HG03280 (cell line): ENCODE measurements around the gene TXNDC2.
"Not testable (repeated sequence)": the region's sequence is repeated elsewhere in the genome, so short reads cannot be mapped to it uniquely, and the experiment has no call there.

ENCODE experiments used
- ATAC-seq: cut with Tn5 transposase; IDR thresholded peaks from one replicate; pipeline ENCODE4 v1.9.1; 2021; ENCODE audit warnings: mild to moderate bottlenecking, moderate library complexity; ENCODE audit not compliant: unreplicated experiment

TXNDC2 gene

DNA sequence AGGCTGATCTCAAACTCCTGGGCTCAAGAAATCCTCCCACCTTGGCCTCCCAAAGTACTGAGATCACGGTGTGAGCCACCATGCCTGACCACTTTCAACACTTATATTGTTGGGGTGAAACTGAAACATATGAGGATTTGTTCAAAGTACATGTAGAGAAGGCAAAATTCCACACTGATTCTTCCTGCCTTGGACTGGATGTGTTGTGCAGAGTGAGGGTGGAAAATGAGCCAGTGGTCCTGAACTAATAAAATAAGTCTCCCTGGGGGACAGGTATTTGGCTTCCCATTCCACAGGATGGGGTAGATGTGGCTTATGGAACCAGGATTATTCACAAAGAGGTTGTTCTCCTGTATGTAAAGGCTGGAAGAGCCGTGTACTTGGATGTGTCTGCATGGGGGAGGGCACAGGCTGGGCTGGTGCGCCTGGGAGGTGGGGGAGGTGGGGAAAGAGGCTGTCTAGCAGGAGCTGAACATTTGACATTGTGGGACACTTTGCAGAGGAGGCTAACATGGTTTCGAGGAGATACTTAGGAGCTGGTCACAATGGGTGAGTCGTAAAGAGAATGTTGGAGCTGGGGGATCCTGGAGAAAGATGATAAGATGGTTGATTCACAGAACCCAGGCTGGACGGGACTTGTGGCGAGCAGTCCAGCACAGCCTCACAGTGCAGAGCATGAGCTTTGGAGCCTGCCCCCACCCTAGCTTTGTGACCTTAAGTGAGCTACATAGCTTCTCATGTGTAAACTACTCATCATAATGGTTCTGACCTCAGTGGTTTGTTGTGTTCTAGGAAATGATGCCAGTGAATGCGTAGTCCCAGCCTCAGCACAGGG lies at the start of gene TXNDC2:
TXNDC2 (plus strand) TSS at position 804 of the 835 bp plus-strand sequence. CDS start 708 bp downstream, outside the sequence.
- no peak for ATAC-seq

DNA sequence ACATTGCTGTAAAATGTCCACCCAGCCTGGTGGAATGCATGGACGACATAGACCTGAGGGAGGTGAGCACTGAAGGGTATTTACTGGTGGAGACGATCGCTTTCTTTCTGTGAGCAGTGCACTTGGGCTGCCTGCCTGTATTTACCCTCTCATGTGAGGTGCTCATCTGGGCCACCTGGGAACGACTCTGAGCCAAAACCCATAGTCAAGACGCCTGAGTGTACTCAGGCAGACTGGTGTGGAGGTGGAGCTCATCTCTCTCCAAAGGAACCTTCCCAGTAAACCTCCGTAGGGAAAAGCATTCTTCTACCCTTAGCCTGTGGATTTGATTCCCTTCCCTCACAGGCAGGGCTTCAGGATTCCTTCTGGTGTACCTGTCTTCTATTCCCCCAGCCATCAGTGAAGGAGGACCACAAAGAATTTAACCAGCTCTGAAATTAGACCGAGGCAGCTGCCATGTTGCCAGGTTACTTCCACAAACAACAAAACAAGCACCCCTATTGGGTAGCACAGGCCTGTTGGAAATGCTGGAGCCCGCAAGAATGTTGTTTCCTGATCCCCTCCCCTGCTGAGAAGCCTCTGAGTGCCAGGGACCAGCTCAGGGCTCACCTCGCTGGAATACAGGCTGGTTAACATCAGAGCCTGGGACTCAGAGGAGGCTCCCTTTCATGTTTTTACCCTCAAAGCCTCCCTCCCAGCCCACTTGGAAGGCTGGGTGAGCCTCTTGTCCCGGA lies 47.5 kb upstream of the TXNDC2 start:
- no peak for ATAC-seq

DNA sequence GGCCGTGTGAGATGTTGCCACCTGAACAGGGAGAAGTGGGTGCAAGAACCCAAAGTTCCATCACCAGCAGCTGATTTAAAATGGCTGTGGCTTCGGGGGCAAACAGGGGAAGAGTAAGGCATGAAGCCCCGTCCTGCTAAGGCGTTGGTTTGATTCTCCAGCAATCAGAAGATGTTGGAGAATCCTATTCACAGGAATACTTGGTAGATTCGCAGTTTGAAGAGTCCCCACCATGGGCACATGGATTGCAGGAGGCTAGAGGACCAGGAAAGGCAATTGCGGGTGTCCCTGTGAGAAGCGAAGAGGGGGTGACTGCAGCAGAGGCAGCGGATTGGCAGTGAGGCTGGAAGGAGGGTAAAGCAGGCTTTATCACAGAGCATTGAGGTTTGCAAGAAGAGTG lies 46.6 kb upstream of the TXNDC2 start:
- no peak for ATAC-seq

DNA sequence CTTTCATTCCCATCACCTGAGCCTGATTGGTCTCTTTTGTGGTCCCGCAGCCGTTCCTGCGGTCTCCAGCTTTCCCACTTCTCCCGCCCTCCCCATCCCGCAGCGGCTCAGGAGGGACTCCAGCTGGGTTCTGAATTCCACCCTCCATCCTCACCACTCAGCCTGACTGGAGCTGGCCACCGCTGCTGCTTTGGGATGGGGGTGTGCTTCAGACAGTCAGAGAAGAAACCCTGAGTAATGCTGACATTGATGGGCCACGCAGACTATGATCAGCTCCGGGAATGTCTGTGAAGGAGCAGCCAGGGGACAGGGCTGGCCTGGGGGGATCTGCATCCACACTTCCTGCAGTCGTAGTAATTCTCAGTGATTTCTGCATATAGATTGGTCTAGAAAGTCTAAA lies 45.9 kb upstream of the TXNDC2 start:
- ATAC-seq, result no peak

DNA sequence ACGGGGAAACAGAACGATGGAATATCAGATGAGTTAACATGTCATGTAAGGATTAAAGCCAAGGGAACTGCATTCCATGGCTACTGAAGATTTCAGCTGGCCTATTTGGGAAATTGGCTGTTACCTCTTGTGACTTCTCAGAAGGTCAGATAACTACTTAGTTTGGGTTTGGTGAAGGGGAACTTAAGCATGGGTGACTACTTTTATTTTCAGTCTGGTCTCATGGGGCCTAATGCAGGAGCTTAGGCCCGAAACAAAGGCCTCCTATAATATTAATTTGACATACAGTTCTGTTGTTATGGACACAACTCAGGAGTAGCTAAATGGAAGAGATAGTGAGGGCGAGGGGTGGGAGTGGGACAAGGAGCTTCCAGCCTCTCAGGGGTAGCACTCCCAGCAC lies 44.0 kb upstream of the TXNDC2 start:
- ATAC-seq, result no peak

DNA sequence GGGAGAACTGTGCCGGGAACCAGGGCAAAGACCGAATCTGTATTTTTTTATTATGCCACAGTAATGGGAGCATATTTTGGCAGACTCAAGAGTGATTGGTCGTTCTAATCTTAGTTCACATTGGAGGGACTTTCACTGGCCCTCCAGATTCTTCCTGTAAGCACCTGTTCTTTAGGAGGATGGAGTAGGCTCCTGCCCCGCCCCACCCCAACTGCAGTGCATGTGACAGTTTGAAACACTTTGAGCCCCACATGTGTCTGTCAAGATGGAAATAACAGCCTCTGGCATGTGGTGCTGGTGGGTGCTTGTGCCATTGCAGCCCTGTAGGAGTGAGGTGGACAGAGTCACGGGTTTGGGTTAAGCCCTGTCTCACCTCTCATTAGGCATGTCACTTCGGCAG lies 43.3 kb upstream of the TXNDC2 start:
- no peak for ATAC-seq

DNA sequence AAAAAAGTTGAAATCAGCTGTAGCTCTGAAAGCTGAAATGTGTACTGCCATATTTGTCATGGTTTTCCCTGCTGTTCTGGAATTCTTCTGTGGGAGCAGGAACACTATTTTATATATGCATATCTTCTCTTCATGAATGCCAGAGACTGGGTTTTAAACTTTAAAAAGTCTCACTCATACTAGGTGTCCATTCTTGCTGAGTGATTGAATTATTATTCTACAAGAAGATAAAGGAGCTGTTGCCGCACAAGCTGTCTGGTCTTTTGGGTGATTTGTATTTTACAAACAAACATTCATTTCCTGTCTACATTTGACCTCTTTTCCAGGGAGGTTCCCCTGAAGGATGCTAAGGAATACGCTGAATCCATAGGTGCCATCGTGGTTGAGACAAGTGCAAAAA lies 40.5 kb upstream of the TXNDC2 start:
- ATAC-seq, result no peak

DNA sequence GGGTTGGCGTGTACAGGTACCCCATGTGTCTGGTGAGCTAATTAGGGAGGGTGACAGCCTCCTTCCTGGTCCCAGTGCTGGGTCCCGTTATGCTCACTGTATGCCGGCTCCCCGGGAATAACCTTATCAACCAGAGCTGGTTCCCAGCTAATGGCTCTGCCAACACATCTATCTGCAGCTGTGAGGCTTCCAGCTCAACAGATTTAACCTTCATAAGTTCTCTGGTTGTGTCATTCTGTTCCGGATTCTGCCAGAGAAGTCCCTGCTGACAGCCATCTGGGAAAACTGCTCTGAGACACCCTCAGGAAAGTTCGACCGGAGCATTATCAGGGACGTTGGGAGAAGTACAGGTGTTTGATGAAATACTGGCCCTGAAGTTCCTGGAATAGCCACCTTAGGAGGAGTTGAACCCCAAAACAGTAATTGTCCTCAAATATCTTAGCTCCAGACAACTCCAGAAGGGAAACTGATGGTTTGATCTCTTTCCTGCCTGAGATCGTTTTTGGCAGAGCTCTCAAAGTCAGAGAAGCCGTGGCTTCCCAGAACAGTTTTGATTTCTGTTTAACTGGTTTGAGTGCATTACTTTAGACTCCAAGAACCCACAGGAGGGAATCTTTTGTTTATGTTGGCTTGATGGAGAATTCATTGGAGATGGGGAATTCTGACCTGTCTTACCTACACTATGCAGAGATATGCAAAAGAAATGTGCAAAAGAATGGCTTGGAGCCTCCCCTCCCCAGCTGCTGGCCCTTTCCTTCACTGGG lies 39.4 kb upstream of the TXNDC2 start:
- ATAC-seq, result no peak

DNA sequence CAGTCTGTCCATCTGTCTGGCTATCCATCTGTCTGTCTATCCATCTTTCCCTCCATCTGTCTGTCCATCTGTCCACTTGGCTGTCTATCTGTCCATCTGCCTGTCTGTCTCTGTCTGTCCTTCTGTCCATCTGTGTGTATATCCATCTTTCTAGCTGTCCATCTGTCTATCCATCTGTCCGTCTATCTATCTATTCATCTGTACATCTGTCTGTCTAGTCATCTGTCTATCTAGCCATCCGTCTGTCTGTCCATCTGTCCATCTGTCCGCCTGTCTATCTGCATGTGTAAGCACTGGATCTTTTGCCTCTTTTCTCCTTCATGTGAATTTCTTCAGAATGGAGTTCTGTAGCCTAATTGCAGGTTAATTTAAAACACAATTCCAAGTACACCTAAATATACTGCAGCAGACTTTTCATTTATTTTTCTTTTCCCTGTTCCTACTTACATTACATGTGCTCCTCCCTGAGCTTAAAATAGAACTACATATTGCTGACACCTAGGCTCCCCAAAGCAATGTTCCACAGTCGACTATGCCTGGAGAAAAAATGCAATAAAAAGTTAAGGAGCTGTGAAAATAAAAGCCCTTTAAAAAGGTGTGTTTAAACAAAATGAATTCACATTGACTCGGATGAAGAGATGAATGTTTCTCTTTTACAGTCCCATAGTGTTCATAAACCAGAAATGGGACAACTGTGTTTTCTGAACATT lies 37.4 kb upstream of the TXNDC2 start:
- ATAC-seq, result no peak

DNA sequence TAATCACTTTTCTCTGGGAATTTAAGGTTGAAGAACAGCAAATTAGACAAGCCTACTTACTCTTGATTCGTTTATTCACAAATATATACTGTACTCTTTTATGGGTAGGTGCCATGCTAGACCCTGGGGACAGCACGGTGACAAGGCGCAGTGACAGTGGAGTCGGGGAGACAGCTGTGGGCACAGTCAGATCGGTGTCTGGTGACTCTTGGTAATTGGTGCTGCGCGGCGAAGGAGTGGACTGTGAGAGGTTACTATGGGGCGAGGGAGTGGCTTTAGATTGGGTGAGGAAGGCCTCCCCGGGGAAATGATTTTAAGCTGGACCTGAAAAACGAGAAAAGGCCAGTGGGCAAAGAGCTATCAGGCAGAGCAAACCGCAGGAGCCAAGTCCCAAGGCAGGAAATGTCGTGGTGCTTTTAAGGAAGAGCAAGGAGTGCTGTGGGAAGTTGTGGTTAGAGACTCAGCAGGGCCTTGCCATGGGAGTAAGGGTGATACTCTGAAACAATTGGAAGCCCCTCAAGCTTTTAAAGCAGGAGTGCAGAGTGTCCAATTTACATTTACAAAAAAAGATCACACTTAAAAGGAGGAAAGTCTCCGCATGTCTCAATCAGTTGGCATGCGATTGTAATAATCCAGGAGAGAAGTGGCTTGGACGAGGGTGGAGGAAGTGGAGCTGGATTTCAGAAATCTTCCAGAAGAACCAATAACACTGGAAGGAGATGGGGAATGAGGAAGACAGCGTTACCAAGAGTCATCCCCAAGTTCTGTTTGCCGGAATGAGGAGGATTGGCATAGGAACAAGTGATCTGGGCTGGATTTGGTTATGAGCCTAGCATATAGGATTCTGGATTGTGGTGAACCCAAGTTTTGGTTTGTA lies 36.1 kb upstream of the TXNDC2 start:
- ATAC-seq, result no peak

DNA sequence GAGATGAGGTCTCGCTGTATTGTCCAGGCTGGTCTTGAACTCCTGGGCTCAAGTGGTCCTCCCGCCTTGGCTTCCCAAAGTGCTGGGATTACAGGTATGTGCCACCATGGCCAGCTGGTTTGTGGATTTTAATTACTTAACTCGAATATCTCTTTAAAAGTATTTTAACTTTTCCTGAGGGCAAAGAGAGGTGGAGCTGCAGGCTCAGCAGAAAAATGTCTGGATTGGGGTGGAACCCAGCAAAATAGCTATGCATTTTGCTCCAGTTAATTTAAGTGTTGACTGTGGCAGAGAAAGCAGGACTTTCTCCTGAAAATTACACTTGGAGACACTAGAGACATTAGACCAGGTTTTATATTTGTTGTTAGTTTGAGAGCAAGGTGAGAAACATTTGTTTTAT lies 35.5 kb upstream of the TXNDC2 start:
- no peak for ATAC-seq

DNA sequence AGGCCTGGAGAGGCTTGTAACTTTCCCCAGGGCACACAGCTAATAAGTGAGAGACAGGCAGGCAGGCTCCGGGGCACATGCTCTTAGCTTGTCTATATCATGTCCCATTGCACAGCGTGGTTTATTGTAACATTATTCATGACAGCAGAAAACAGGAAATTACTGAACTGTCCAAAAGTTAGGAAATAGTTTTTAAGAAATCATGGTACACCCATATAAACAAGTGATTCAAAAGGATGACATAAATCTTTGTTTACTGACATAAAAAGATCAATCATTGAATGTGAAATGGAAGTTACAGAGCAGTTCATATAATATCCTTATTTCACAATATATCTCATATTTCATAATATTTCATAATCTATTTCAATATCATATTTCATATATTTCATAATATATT lies 34.3 kb upstream of the TXNDC2 start:
- no peak for ATAC-seq

DNA sequence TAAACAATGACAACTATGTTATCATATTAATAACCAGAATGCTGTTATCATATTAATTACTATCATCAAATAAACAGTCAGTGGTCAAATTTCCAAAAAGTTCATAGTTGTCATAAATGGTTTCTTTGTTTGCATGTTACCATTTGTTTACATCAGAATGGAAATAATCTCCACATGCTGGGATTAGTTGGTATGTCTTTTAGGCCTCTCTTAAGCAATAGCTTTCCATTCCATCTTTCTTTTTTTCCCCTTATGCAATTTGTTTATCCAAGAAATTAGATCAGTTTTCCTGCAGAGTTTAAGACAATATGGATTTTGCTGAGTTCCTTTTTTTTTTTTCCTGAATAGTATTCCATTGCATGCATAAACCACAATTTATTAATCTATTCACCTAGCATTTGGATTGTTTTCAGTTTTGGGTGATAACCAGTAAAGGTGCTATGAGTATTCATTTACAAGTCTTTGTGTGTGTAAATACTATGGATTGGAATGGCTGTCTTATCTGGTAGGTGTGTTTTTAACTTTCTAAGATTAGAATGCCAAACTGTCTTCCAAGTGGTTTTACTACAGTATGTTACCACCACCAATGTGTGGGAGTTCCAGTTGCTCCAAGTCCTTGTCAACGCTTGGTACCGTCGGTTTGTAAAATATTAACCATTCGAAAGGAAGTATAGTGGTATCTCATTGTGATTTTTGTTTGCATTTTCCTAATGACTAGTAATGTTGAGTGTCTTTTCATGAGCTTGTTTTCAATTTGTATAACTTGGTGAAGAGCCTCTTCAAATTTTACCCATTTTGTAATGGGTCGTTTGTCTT lies 33.3 kb upstream of the TXNDC2 start:
- no peak for ATAC-seq

DNA sequence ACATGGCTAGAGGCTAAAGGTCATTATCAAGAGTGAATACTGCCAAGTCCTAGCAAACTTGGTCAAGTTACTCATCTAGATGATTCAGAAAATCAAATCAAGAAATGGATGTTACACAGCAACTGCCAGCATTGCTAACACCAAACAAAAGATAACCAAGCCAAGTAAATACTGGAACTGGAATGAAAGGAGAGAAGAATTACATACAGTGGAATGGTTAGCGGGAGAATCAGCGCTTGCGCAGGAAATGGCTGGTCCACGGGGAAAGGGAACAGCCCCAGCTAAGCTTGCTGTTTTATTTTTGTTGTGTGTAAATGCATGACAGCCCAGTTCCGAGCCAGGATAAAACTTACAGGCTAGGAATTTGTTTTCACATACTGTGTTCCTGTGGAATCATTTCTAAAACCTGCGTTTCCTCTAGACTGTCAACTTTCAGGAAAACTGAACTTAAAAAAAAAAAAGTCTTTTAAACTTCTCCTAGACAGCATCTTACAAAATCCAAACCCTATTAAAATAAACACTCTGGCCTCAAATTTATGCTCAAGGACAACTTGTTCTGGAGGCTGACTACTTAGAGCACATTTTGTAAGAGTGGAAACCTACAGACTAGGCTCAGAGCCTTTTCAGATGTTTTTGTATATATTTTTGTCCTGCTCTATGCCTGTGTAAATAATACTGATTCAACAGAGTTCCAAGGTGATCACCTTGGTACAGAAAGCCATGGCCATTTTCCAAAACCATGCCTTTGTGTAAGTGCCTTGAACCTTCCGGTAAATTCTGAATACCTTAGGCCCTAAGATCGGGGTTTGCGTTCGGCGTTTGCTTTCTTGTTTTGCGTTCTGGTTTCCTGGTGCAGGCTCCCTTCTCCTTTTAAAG lies 30.7 kb upstream of the TXNDC2 start:
- ATAC-seq, result no peak

DNA sequence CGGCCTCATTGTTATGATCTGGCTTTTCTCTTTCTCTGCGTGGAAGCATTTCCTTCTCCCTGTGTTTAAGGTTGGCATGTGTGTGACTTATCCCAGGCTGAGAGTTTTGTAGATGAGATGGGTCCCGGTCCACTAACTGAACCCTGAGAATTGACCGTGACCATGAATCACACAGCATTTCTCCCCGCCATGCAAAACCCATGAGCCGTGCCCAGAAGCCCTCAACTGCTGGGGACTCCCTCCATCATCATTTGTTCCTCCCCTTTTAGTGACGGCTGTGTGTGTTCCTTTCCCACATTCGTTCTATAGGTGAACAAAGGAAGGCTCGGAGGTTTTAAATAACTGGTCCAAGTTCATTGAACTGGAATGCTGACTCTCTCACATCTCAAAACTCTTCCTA lies 30.1 kb upstream of the TXNDC2 start:
- no peak for ATAC-seq

DNA sequence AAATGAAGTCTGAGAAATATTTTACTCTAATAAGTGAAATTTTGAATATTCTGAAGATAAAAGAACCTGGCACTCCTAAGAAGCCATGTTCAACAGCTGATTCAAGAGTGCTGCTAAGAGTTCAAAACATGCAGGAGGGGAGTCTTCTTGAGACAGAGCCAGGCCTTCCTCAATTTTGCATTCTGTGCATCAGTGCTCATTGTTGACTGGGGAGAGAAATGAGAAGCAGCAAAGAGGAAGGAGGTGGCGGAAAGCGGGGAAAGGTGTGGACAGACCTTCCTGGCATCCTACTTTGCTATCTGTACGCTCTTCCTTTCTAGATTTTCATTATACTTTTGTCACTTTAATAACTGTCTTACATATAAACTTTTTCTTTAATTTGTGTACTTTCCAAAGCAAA lies 29.7 kb upstream of the TXNDC2 start:
- no peak for ATAC-seq

DNA sequence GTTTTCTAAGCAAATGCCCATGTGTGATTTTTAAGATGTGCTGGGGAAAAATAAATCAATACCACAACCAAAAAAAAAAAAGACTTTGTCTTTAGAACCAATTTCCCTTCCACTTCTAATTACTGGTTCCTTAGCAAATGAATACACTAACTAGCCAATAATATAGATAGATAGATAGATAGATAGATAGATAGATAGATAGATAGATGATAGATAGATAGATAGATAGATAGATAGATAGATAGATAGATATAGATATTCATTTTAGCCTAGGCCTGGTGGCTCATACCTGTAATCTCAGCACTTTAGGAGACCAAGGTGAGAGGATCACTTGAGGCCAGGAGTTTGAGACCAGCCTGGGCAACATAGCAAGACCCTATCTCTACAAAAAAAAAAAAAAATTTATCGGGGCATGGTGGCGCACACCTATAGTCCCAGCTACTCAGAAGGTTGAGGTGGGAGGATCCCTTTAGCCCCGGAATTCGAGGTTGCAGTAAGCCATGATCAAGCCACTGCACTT lies 28.2 kb upstream of the TXNDC2 start:
- not testable (repeated sequence) for ATAC-seq

DNA sequence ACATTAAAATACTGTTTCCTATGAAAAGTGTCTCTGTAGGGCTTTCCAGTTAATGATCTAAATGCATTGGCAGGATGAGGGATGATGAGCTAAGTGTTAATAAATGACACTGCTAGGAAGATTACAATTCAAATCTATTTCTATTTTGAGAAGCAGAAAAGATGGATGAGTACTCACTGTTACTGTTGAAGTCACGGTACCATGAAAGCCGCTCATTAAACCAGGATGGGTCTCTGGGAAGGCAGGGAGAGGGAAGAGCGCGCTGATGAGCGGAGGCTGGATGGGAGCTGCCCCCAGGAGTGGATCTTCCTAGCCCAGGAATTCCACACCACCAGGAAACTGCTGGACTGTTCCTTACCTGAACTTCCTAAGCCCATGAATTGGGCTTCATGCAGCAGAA lies 27.1 kb upstream of the TXNDC2 start:
- ATAC-seq, result no peak
